ENCODE results near the gene ZNF598. TPM values are rescaled to one million over a fixed set of nuclear protein-coding genes. Genes with fewer than 3 reads are reported as not detected.

The ZNF598 gene
- total RNA-seq, 1 experiment from 2014 or later = 22.9 TPM

DNA sequence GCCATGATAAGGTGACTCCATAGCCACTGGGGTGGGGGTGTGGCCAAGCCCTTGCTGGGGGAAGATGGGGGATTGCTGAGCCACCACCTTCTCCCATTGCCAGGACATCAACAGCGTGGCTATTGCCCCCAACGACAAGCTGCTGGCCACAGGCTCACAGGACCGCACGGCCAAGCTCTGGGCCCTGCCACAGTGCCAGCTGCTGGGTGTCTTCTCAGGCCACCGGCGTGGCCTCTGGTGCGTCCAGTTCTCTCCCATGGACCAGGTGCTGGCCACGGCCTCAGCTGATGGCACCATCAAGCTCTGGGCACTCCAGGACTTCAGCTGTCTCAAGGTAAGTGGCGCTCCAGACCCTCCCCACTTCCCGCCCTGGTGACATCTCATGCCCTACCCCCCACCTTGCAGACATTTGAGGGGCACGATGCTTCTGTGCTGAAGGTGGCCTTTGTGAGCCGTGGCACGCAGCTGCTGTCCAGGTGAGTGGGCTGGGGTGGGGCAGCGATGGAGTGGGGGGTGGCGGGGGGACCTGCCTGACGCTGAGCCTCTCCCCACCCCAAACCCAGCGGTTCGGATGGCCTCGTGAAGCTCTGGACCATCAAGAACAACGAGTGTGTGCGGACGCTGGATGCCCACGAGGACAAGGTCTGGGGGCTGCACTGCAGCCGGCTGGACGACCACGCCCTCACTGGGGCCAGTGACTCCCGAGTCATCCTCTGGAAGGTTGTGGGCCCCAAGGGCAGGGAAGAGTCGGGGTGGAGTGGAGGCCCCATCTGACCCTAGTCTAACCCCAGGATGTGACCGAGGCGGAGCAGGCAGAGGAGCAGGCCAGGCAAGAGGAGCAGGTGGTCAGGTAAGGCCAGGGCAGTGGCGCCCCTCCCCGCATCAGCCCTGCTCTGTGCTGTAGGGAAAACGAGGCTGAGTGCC is 32.4 kb downstream of the ZNF598 start:
- H3K36me3 ChIP-seq = peaks cover 37% of the 10 kb centered on the region
- DNase-seq = no peak
- H3K4me3 ChIP-seq = no peak overlapping the region
- no peak overlapping the region for H3K27ac ChIP-seq
- peaks cover 26% of the 10 kb centered on the region for H3K4me1 ChIP-seq
- no peaks in the 10 kb centered on the region for H3K9me3 ChIP-seq (replicated peaks)
- no peaks in the 10 kb centered on the region for H3K27me3 ChIP-seq

DNA sequence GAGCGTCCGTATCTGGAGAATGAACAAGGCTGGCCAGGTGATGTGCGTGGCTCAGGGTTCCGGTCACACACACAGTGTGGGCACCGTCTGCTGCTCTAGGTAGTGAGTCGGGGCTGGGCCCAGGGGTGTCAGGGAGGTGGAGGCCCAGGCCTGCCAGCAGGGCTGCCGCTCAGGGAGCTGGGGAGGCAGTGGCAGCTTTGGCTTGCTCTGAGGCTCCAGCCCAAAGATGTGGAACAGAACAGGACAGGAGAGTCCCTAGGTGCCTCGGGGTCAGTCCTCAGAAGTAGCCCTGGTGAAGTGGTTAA is 33.5 kb downstream of the ZNF598 start:
- DNase-seq = no peak
- H3K9me3 ChIP-seq (replicated peaks) = no peaks in the 10 kb centered on the region
- H3K27me3 ChIP-seq = no peaks in the 10 kb centered on the region
- no peak overlapping the region for H3K27ac ChIP-seq
- H3K4me1 ChIP-seq = peaks cover 17% of the 10 kb centered on the region
- H3K4me3 ChIP-seq = no peak overlapping the region
- H3K36me3 ChIP-seq = peaks cover 37% of the 10 kb centered on the region

DNA sequence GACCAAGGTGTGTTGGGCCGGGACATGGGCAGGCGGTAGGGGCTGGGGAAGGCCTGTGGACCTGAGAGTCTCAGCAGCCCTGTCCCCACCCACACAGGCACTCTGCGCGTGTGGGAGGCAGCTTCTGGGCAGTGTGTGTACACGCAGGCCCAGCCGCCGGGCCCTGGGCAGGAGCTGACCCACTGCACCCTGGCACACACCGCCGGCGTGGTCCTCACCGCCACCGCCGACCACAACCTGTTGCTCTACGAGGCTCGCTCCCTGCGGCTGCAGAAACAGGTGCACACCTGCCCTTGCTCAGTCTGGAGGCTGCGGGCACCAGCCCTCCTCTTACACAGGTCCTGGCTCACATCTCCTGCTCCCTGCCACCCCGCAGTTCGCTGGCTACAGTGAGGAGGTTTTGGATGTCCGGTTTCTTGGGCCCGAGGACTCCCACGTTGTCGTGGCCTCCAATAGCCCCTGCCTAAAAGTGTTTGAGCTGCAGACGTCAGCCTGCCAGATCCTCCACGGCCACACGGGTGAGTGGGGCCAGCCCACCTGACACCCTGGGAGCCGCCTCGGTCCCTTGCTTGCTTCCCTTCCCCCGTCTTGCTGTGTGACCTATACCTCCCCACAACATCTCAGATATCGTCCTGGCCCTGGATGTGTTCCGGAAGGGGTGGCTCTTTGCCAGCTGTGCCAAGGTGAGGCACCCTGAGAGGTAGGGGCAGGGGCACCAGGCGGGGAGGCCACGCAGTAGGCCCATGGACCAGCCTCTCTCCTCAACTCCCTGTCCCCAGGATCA is 34.0 kb downstream of the ZNF598 start:
- Histone ChIP-seq H3K4me3 (no peak overlapping the region), H3K27ac (no peak overlapping the region), H3K4me1 (peaks cover 11% of the 10 kb centered on the region; the same call in 1 of the 2 replicates), H3K9me3 (replicated peaks) (no peaks in the 10 kb centered on the region), H3K27me3 (no peaks in the 10 kb centered on the region), H3K36me3 (peaks cover 37% of the 10 kb centered on the region)
- no peak for DNase-seq

DNA sequence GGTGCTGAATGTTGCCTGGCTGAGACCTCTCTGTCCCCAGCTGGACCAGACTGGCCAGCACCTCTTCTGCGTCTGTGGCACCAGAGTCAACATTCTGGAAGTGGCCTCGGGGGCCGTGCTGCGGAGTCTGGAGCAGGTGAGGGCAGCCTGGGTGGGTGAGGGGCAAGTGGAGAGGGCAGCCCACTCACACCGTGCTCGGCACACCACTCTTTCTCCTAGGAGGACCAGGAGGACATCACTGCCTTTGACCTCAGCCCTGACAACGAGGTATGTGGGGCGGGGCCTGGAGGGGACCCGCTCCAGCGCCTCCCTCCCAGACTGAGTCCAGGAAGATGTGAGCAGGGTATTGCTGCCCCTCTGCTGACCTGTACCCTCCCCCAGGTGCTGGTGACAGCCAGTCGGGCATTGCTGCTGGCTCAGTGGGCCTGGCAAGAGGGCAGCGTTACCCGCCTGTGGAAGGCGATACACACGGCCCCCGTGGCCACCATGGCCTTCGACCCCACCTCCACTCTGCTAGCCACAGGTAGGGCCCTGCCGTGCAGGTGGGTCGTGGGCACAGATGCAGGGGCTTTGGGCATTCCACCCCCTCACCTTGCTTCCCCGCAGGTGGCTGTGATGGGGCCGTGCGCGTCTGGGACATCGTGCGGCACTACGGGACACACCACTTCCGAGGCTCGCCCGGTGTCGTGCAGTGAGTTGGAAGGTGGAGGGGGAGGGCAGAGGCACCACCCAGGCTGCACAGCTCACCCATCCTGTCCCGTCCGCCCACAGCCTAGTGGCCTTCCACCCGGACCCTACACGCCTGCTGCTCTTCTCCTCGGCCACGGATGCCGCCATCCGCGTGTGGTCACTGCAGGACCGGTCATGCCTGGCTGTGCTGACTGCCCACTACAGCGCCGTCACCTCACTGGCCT is 35.2 kb downstream of the ZNF598 start:
- H3K36me3 ChIP-seq = peaks cover 32% of the 10 kb centered on the region
- H3K4me1 ChIP-seq = peaks cover 8% of the 10 kb centered on the region; the same call in 1 of the 2 replicates
- DNase-seq = no peak

DNA sequence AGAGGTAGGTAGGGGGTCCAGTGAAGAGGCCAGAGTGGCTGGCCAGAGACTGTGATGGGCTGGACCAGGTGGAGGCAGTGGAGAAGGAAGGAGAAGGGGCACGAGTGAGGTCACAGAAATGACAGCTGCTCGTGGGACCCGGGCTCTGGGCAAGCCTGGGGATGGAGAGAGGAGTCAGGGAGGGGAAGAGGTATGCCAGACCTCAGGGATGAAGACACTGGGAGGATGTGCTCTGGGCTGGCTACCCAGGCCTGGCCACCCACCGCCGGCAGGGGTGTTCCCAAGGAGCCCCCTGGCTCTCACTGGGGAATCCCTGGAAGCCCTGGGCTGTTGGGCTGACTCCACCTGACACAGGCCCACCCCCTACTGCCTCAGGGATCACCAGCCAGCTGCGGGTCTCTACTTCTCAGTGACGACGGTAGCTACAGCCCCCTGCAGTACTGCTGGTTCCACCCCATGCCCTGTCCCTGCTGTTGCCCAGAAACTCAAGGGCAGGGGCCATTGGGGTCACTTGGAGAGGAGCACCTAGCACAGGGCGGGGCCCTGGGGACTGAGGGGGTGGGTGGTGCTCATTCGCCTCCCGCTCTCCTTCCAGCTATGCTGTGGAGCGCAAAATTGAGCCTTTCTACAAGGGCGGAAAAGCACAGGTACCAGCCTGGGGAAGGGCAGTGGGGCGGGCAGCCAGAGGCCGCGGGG is 36.0 kb downstream of the ZNF598 start:
- H3K27ac ChIP-seq = peak overlapping the region; percentile 46
- H3K36me3 ChIP-seq = peaks cover 29% of the 10 kb centered on the region
- H3K4me1 ChIP-seq = peaks cover 8% of the 10 kb centered on the region; the same call in 1 of the 2 replicates
- no peaks in the 10 kb centered on the region for H3K9me3 ChIP-seq (replicated peaks)
- DNase-seq = peak; percentile 72 to 73
- no peaks in the 10 kb centered on the region for H3K27me3 ChIP-seq
- peak overlapping the region; percentile 89 for H3K4me3 ChIP-seq

More for the DNA sequence above, 35.2 kb downstream of the ZNF598 start:
- Histone ChIP-seq H3K27me3 (no peaks in the 10 kb centered on the region), H3K4me3 (no peak overlapping the region), H3K27ac (no peak overlapping the region), H3K9me3 (replicated peaks) (no peaks in the 10 kb centered on the region)

DNA sequence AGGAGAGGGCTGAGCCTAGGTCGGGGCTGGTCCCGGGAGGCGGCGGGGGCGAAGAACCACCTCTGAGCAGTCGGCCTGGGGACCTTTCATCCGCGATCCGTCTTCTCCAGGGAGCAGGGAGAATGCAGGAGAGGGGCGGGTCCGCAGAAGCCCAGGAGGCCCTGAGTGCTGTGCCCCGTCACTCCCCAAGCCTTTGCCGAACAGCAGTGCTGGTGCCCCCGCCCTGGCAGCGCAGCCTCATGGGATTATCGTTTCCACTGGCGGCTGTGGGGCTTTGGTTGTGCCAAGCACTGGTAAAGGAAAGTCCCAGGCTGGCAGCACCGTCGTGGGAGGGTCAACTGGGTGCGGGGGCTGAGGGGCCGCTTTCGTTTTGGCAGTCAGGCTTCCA is 37.1 kb downstream of the ZNF598 start:
- Histone ChIP-seq H3K27ac (peak overlapping the region; percentile 46), H3K4me3 (peak overlapping the region; percentile 89), H3K27me3 (no peaks in the 10 kb centered on the region), H3K36me3 (peaks cover 17% of the 10 kb centered on the region), H3K9me3 (replicated peaks) (no peaks in the 10 kb centered on the region), H3K4me1 (peaks cover 8% of the 10 kb centered on the region; the same call in 1 of the 2 replicates)
- DNase-seq = no peak

DNA sequence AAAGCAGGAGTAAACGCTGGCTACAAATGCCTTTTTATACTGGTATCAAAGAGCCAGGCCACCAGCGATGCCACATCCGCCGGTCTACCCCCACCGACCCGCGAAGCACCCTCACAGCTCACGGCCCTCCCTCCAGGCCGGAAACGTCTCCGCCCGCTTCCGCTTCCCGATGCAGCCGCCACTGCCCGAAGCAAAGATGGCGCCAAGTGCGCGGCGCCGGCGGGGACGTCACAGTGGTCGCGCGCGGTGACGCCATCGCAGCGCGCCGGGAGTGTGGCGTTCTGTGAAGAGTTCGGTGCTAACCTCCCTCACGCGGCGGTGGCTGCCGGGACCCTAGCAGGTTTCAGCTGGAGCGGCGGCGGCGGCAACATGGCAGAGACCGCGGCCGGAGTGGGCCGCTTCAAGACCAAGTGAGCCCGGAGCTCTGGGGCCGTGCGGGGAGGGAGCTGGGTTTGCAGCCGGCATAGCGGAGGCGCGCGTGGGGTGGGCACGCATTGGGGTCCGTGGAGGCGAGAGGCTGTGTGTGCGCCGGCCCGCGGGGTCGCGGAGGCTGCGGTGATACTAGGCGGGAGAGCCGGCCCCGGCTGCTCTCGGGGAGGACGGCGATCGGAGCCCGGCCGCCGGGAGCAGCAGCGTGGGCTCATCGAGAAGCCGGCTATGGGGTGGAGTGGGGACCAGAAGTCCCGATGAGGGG is 37.7 kb downstream of the ZNF598 start, which contains the start of gene TBL3:
Gene TBL3, plus strand, starts transcription at position 258 of the 694 bp plus-strand sequence. Its CDS starts 112 bp downstream, at position 370.
- Histone ChIP-seq H3K4me1 (peaks cover 8% of the 10 kb centered on the region; the same call in 1 of the 2 replicates), H3K4me3 (peak within 1 kb of the TSS; percentile 89), H3K27ac (peak within 1 kb of the TSS; percentile 46), H3K27me3 (no peaks in the 10 kb centered on the region), H3K36me3 (peaks cover 14% of the 10 kb centered on the region), H3K9me3 (replicated peaks) (no peaks in the 10 kb centered on the region)
- peak; percentile 93 to 95 for DNase-seq

DNA sequence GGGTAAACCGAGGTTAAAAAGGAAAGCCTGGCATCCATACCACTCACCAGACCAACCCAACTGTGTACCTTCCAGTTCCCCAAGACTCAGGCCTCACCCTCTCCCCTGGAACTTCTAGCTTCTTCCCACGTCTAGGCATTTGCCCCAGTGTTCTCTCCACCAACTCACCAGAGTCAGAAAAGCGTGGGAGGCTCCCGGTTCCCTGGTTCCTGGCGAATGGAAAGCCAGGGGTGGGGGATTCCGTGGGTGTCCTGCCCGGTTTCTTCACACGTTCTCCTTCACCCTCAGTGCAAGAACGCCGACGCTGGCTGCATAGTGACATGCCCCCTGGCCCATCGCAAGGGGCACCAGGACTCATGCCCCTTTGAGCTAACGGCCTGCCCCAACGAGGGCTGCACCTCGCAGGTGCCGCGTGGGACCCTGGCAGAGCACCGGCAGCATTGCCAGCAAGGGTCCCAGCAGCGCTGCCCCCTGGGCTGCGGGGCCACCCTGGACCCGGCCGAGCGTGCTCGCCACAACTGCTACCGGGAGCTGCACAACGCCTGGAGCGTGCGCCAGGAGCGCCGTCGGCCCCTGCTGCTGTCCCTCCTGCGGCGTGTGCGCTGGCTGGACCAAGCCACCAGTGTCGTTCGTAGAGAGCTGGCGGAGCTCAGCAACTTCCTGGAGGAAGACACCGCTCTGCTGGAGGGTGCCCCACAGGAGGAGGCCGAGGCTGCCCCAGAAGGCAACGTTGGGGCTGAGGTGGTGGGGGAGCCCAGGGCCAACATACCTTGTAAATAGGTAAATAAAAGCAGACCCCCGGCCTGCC is 41.3 kb downstream of the ZNF598 start:
- no peak overlapping the region for H3K27ac ChIP-seq
- no peaks in the 10 kb centered on the region for H3K9me3 ChIP-seq (replicated peaks)

DNA sequence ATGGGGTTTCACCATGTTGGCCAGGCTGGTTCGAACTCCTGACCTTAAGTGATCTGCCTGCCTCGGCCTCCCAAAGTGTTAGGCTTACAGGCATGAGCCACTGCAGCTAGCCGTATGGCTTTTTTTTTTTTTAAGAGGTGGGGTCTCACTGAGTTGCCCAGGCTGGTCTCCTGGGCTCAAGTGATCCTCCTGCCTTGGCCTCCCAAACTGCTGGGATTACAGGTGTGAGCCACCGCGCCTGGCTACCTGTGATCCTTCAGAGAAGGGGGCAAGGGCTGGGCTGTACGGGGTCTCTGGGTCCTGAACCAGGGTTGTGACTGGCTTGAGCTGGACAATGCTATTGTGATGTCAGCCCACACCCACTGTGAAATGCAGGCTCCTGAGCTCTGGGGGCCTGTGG is 43.2 kb downstream of the ZNF598 start, which contains the start of gene RNF151:
Gene RNF151, plus strand, starts transcription at position 397 of the 400 bp plus-strand sequence. CDS start 26 bp downstream, outside the sequence.
- H3K27ac ChIP-seq = no peak within 1 kb of the TSS
- H3K36me3 ChIP-seq = peaks cover 30% of the 10 kb centered on the region
- no peaks in the 10 kb centered on the region for H3K27me3 ChIP-seq
- H3K4me1 ChIP-seq = peaks cover 5% of the 10 kb centered on the region
- DNase-seq = no peak
- H3K4me3 ChIP-seq = peak within 1 kb of the TSS; percentile 97
- H3K9me3 ChIP-seq (replicated peaks) = no peaks in the 10 kb centered on the region

More for the DNA sequence above, 41.3 kb downstream of the ZNF598 start:
- Histone ChIP-seq H3K4me1 (0 out of 2 replicates have a peak, but pooled peaks cover under 1% of the 10 kb centered on the region), H3K4me3 (no peak overlapping the region), H3K36me3 (peaks cover 12% of the 10 kb centered on the region), H3K27me3 (no peaks in the 10 kb centered on the region)
- no peak for DNase-seq

DNA sequence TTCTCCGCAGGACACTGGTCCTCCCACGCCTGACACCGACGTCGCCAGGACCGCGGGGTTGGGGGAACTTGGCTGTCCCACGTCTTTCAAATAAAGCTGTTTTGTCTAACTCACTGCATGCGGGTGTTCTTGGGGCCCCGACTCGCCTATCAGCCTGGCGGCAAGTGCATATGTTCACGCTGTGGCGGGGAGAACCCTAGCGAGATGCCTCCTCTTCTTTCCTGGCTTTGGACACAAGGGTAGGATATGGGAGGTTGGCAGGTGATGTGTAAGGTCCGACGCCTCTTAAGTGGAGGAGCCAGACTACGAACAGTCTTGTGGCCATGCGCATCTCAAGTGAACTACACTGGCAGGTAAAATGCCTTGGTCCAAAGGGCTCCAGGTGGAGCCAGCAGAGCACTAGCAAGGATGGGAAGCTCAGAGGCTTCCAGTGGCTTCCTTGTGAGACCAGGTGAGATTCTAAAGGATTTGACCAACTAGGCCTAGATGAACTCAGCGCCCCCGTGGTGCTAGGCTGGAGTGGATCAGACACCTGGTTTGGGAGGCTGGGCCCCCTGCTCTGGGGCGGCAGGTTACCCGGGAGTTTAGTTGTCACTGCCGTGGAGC is 44.1 kb downstream of the ZNF598 start:
- no peaks in the 10 kb centered on the region for H3K27me3 ChIP-seq
- peak overlapping the region; percentile 92 for H3K27ac ChIP-seq
- H3K4me3 ChIP-seq = peak overlapping the region; percentile 97
- no peaks in the 10 kb centered on the region for H3K9me3 ChIP-seq (replicated peaks)
- H3K4me1 ChIP-seq = peaks cover 5% of the 10 kb centered on the region
- no peak for DNase-seq
- H3K36me3 ChIP-seq = peaks cover 30% of the 10 kb centered on the region

DNA sequence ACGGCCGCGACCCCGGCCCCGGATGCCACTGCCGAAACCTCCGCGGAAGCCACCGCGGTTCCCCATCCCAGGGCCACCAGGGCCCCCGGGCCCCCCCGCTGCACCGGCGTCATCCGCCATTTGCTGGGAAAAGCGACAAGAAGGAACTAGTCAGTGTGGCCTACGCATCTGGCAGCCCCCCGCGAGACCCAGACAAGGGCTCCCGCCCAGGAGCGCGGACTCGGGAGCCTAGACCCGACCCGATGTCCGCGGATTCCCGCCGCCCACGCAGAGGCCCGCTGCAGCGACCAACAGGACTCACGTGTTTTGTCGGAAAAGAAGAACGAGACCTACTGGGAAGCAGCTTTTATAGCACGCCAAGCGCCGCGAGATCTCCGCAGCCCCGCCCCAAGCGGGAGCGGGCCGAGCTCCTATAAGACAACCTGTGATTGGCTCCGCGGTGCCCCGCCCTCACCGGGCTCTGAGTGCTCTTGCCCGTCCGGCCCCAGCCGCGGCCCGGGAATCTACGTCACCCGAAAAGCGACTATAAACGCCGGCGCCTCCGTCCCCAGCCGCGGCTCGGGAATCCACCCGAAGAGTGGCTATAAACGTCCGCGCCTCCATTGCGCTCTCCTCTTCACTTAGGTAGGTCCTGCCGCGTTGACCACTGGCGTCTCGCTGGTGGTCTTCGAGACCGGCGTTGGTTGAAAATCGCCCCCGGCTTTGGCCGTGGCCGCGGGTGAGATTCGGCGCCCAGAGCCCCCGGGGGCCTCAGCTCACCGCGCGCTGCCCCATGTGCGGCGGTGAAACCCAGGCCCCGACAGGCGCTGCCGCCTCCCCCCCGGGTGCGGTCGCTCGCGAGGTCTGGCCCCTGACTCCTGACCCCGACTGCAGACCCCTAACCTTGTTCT is 44.9 kb downstream of the ZNF598 start, which contains the start of gene RPS2:
Gene RPS2, minus strand, starts transcription at position 321 of the 890 bp plus-strand sequence. Its CDS starts 201 bp downstream, at position 120.
- H3K9me3 ChIP-seq (replicated peaks) = no peaks in the 10 kb centered on the region
- DNase-seq = peak; percentile 98 to 99
- H3K27me3 ChIP-seq = no peaks in the 10 kb centered on the region
- H3K27ac ChIP-seq = peak within 1 kb of the TSS; percentile 92
- peaks cover 5% of the 10 kb centered on the region for H3K4me1 ChIP-seq
- peak within 1 kb of the TSS; percentile 97 for H3K4me3 ChIP-seq
- H3K36me3 ChIP-seq = peaks cover 30% of the 10 kb centered on the region

Measured in SJCRH30 (cell line).